ENCODE measurements around the gene UBE2E3.

The UBE2E3 gene

GRCh38 chr2:180962727-180963314 lies 17.6 kb upstream of the UBE2E3 start:
- Histone ChIP-seq H4K20me1 (ENCODE audit: insufficient read depth, low read length) (no peaks in the 10 kb centered on the region), H3K27me3 (ENCODE audit: insufficient read depth, low read length) (no peaks in the 10 kb centered on the region), H3K4me2 (ENCODE audit: low read length) (no peak overlapping the region), H3F3A (ENCODE audit: insufficient read depth, low read length) (no peaks in the 10 kb centered on the region), H3K9me2 (ENCODE audit: low read depth, low read length) (no peaks in the 10 kb centered on the region), H3K4me3 (ENCODE audit: low read depth, low read length, poor library complexity, severe bottlenecking) (no peak overlapping the region), H3K79me2 (ENCODE audit: insufficient read depth, low read length) (no peaks in the 10 kb centered on the region), H3K9ac (ENCODE audit: low read length) (no peak overlapping the region), H2AFZ (ENCODE audit: low read length) (no peak overlapping the region), H3K4me1 (ENCODE audit: insufficient read depth, low read length, severe bottlenecking) (no peaks in the 10 kb centered on the region), H3K36me3 (ENCODE audit: insufficient read depth, low read length) (no peaks in the 10 kb centered on the region), H3K27ac (ENCODE audit: low read depth, low read length, poor library complexity, severe bottlenecking) (no peak overlapping the region), H3K9me3 (ENCODE audit: low read length) (no peaks in the 10 kb centered on the region)
- TF ChIP-seq EZH2 (IDR thresholded peaks at IDR 0.05; ENCODE audit: borderline replicate concordance, low read length) (no peak), CTCF (IDR thresholded peaks at IDR 0.05; ENCODE audit: low read length) (no peak)

- Histone ChIP-seq H3K27me3 (ENCODE audit: insufficient read depth, low read length) (no peaks in the 10 kb centered on the region), H3K9me2 (ENCODE audit: low read depth, low read length) (no peaks in the 10 kb centered on the region), H2AFZ (ENCODE audit: low read length) (no peak overlapping the region), H3K4me2 (ENCODE audit: low read length) (no peak overlapping the region), H3F3A (ENCODE audit: insufficient read depth, low read length) (no peaks in the 10 kb centered on the region), H3K27ac (ENCODE audit: low read depth, low read length, poor library complexity, severe bottlenecking) (no peak overlapping the region), H3K79me2 (ENCODE audit: insufficient read depth, low read length) (no peaks in the 10 kb centered on the region), H3K4me3 (ENCODE audit: low read depth, low read length, poor library complexity, severe bottlenecking) (no peak overlapping the region), H3K9ac (ENCODE audit: low read length) (no peak overlapping the region), H3K9me3 (ENCODE audit: low read length) (no peaks in the 10 kb centered on the region), H3K36me3 (ENCODE audit: insufficient read depth, low read length) (no peaks in the 10 kb centered on the region), H3K4me1 (ENCODE audit: insufficient read depth, low read length, severe bottlenecking) (no peaks in the 10 kb centered on the region), H4K20me1 (ENCODE audit: insufficient read depth, low read length) (no peaks in the 10 kb centered on the region)
- TF ChIP-seq EZH2 (IDR thresholded peaks at IDR 0.05; ENCODE audit: borderline replicate concordance, low read length) (no peak), CTCF (IDR thresholded peaks at IDR 0.05; ENCODE audit: low read length) (no peak)
These were observed 14.0 kb upstream of the UBE2E3 start for GRCh38 chr2:180966378-180966777.

- no peak overlapping the region for H3K27ac ChIP-seq (ENCODE audit: low read depth, low read length, poor library complexity, severe bottlenecking)
- H3K9me2 ChIP-seq (ENCODE audit: low read depth, low read length) = no peaks in the 10 kb centered on the region
- no peak for TF ChIP-seq EZH2 (IDR thresholded peaks at IDR 0.05; ENCODE audit: borderline replicate concordance, low read length)
- no peak for TF ChIP-seq CTCF (IDR thresholded peaks at IDR 0.05; ENCODE audit: low read length)
- H3F3A ChIP-seq (ENCODE audit: insufficient read depth, low read length) = no peaks in the 10 kb centered on the region
- no peaks in the 10 kb centered on the region for H3K9me3 ChIP-seq (ENCODE audit: low read length)
- H3K36me3 ChIP-seq (ENCODE audit: insufficient read depth, low read length) = no peaks in the 10 kb centered on the region
- H2AFZ ChIP-seq (ENCODE audit: low read length) = no peak overlapping the region
- H3K4me3 ChIP-seq (ENCODE audit: low read depth, low read length, poor library complexity, severe bottlenecking) = no peak overlapping the region
- no peak overlapping the region for H3K4me2 ChIP-seq (ENCODE audit: low read length)
- no peaks in the 10 kb centered on the region for H3K4me1 ChIP-seq (ENCODE audit: insufficient read depth, low read length, severe bottlenecking)
- H3K79me2 ChIP-seq (ENCODE audit: insufficient read depth, low read length) = no peaks in the 10 kb centered on the region
- H3K27me3 ChIP-seq (ENCODE audit: insufficient read depth, low read length) = no peaks in the 10 kb centered on the region
- no peak overlapping the region for H3K9ac ChIP-seq (ENCODE audit: low read length)
- no peaks in the 10 kb centered on the region for H4K20me1 ChIP-seq (ENCODE audit: insufficient read depth, low read length)
These were observed 11.3 kb upstream of the UBE2E3 start for GRCh38 chr2:180969124-180969523.
